Progenitor cell of endocrine pancreas (in vitro differentiated cells): ENCODE results near the gene HSPBAP1. TPM values are rescaled to one million over a fixed set of nuclear protein-coding genes. Genes with fewer than 3 reads are reported as not detected.

Experiments used
- DNase-seq: peaks from one replicate; pipeline ENCODE4 v3.0.0; 2021; ENCODE audit warnings: low spot score; ENCODE audit not compliant: unreplicated experiment
- H3K27ac Mint-ChIP-seq: 2 replicates; pipeline ENCODE4 v1.8.0; 2021; ENCODE audit warnings: mild to moderate bottlenecking, moderate library complexity, mixed read lengths
- H3K27me3 Mint-ChIP-seq: 2 replicates; pipeline ENCODE4 v1.8.0; 2021; ENCODE audit warnings: mixed read lengths
- H3K36me3 Mint-ChIP-seq: 2 replicates; pipeline ENCODE4 v1.8.0; 2022; ENCODE audit warnings: mixed read lengths; ENCODE audit not compliant: insufficient read depth
- H3K4me1 Mint-ChIP-seq: 2 replicates; pipeline ENCODE4 v1.8.0; 2021; ENCODE audit warnings: low read depth, mixed read lengths
- H3K4me3 Mint-ChIP-seq: 2 replicates; pipeline ENCODE4 v1.8.0; 2021; ENCODE audit warnings: low read depth, mild to moderate bottlenecking, moderate library complexity, mixed read lengths
- H3K9me3 Mint-ChIP-seq: 2 replicates; pipeline ENCODE4 v1.8.0; 2021; ENCODE audit warnings: low read depth, mixed read lengths
- CTCF ChIP-seq: fragments of 200-600 bp; sonication (generic); IDR thresholded peaks from one replicate; pipeline ENCODE4 v1.5.0; 2021; ENCODE audit warnings: antibody characterized with exemption, mild to moderate bottlenecking; ENCODE audit not compliant: unreplicated experiment
- total RNA-seq: library from RNA; stranded (reverse); gene quantifications from 2 replicates; pipeline ENCODE4 v1.2.1, GENCODE V29; 2021

Gene HSPBAP1
- total RNA-seq, 1 donor from 2014 or later = 11.9 TPM

- no peak for TF ChIP-seq CTCF
- Mint-ChIP-seq H3K4me1 (no peaks in the 10 kb centered on the region), H3K27ac (no peak overlapping the region), H3K36me3 (peaks cover 9% of the 10 kb centered on the region), H3K4me3 (no peak overlapping the region), H3K9me3 (no peaks in the 10 kb centered on the region), H3K27me3 (no peaks in the 10 kb centered on the region)
- DNase-seq = no peak
These were observed 31.1 kb upstream of the HSPBAP1 start for GRCh38 chr3:122824465-122825381.

- H3K9me3 Mint-ChIP-seq = no peaks in the 10 kb centered on the region
- TF ChIP-seq CTCF = no peak
These were observed 23.0 kb upstream of the HSPBAP1 start for GRCh38 chr3:122816587-122816986.

GRCh38 chr3:122810734-122811133 lies 17.1 kb upstream of the HSPBAP1 start:
- H3K9me3 Mint-ChIP-seq = no peaks in the 10 kb centered on the region
- H3K4me1 Mint-ChIP-seq = no peaks in the 10 kb centered on the region
- no peak for DNase-seq
- H3K27ac Mint-ChIP-seq = no peak overlapping the region
- peaks cover 8% of the 10 kb centered on the region for H3K36me3 Mint-ChIP-seq
- H3K27me3 Mint-ChIP-seq = no peaks in the 10 kb centered on the region
- no peak overlapping the region for H3K4me3 Mint-ChIP-seq
- no peak for TF ChIP-seq CTCF

More at GRCh38 chr3:122816587-122816986, 23.0 kb upstream of the HSPBAP1 start:
- no peak overlapping the region for H3K4me3 Mint-ChIP-seq
- peaks cover 7% of the 10 kb centered on the region for H3K36me3 Mint-ChIP-seq
- H3K4me1 Mint-ChIP-seq = no peaks in the 10 kb centered on the region
- no peak for DNase-seq
- no peak overlapping the region for H3K27ac Mint-ChIP-seq
- H3K27me3 Mint-ChIP-seq = no peaks in the 10 kb centered on the region

- H3K36me3 Mint-ChIP-seq = peaks cover 11% of the 10 kb centered on the region
- no peaks in the 10 kb centered on the region for H3K27me3 Mint-ChIP-seq
- no peak overlapping the region for H3K27ac Mint-ChIP-seq
- no peak for TF ChIP-seq CTCF
- no peak for DNase-seq
- H3K4me1 Mint-ChIP-seq = no peaks in the 10 kb centered on the region
- no peak overlapping the region for H3K4me3 Mint-ChIP-seq
- H3K9me3 Mint-ChIP-seq = no peaks in the 10 kb centered on the region
These were observed 10.3 kb upstream of the HSPBAP1 start for GRCh38 chr3:122803977-122804376.

GRCh38 chr3:122802323-122802722 lies 8.7 kb upstream of the HSPBAP1 start:
- peaks cover 6% of the 10 kb centered on the region for H3K36me3 Mint-ChIP-seq

More at GRCh38 chr3:122802323-122802722, 8.7 kb upstream of the HSPBAP1 start:
- H3K4me1 Mint-ChIP-seq = no peaks in the 10 kb centered on the region
- DNase-seq = no peak
- no peak overlapping the region for H3K4me3 Mint-ChIP-seq
- no peaks in the 10 kb centered on the region for H3K9me3 Mint-ChIP-seq
- H3K27me3 Mint-ChIP-seq = no peaks in the 10 kb centered on the region
- no peak for TF ChIP-seq CTCF
- no peak overlapping the region for H3K27ac Mint-ChIP-seq
